CD4-positive, alpha-beta memory T cell (primary cell): ENCODE data around the gene ITPK1. TPM values are rescaled to one million over a fixed set of nuclear protein-coding genes. Genes with fewer than 3 reads are reported as not detected.

Experiments
- CTCF ChIA-PET: fragments of 350-600 bp; sonication (Branson Sonifier 250); formaldehyde crosslinking; loops from one replicate; lab custom pipeline; 2021; ENCODE audit warnings: inconsistent platforms; ENCODE audit not compliant: partially characterized antibody; lab: Charles Lee
- POLR2A ChIA-PET: fragments of 350-600 bp; sonication (Branson Sonifier 250); formaldehyde crosslinking; loops from one replicate; lab custom pipeline; 2021; ENCODE audit not compliant: partially characterized antibody; lab: Charles Lee
- DNase-seq, 5 donors: peaks; one replicate each; pipeline versions ENCODE4 v3.0.0 to v3.0.0-alpha.2; 2020 to 2022; ENCODE audit warnings: mixed read lengths in 1 of 5
- H3K27ac ChIP-seq: one replicate; pipeline ENCODE4 v1.7.0; 2013; ENCODE audit warnings: low read depth, low read length
- H3K27me3 ChIP-seq: 2 replicates; pipeline ENCODE4 v1.7.0; 2013; ENCODE audit warnings: mild to moderate bottlenecking, low read length, moderate library complexity; ENCODE audit not compliant: insufficient read depth
- H3K36me3 ChIP-seq: 2 replicates; pipeline ENCODE4 v1.7.0; 2013; ENCODE audit warnings: mild to moderate bottlenecking, low read length, moderate library complexity; ENCODE audit not compliant: insufficient read depth
- H3K4me1 ChIP-seq: 2 replicates; pipeline ENCODE4 v1.7.0; 2013; ENCODE audit warnings: mild to moderate bottlenecking, low read length, moderate library complexity; ENCODE audit not compliant: insufficient read depth
- H3K4me3 ChIP-seq, 2 donors: one replicate each; pipeline ENCODE4 v1.7.0; 2013; ENCODE audit warnings: low read length in 2 of 2, mild to moderate bottlenecking in 1 of 2
- H3K9me3 ChIP-seq, 2 donors: one replicate each; pipeline ENCODE4 v1.7.0; 2013; ENCODE audit warnings: low read length in 2 of 2, control low read depth in 1 of 2; ENCODE audit not compliant: control insufficient read depth in 1 of 2
- H3K27ac Mint-ChIP-seq, 7 donors: one replicate each; pipeline ENCODE4 v1.8.0; 2020 to 2021; ENCODE audit warnings: mixed read lengths in 7 of 7, mild to moderate bottlenecking in 6 of 7, inconsistent platforms in 3 of 7, moderate library complexity in 3 of 7
- H3K27me3 Mint-ChIP-seq, 2 donors: one replicate each; pipeline ENCODE4 v1.8.0; 2020 to 2021; ENCODE audit warnings: mixed read lengths in 2 of 2
- H3K36me3 Mint-ChIP-seq, 2 donors: one replicate each; pipeline ENCODE4 v1.8.0; 2020 to 2021; ENCODE audit warnings: mixed read lengths in 2 of 2, inconsistent platforms in 1 of 2, mild to moderate bottlenecking in 1 of 2
- H3K4me1 Mint-ChIP-seq, 4 donors: one replicate each; pipeline ENCODE4 v1.8.0; 2020 to 2021; ENCODE audit warnings: mixed read lengths in 4 of 4, mild to moderate bottlenecking in 1 of 4
- H3K4me3 Mint-ChIP-seq, 8 donors: one replicate each; pipeline ENCODE4 v1.8.0; 2020 to 2021; ENCODE audit warnings: mixed read lengths in 8 of 8, mild to moderate bottlenecking in 7 of 8, moderate library complexity in 6 of 8, inconsistent platforms in 3 of 8
- H3K9me3 Mint-ChIP-seq, 8 donors: one replicate each; pipeline ENCODE4 v1.8.0; 2020 to 2021; ENCODE audit warnings: mixed read lengths in 8 of 8, mild to moderate bottlenecking in 5 of 8, inconsistent platforms in 3 of 8, moderate library complexity in 1 of 8
- intact Hi-C: fragments of 100-400 bp; cut with micrococcal nuclease; formaldehyde crosslinking; loops from one replicate; pipeline ENCODE4 v1.15.1; 2023
- polyA plus RNA-seq, 2 donors: library from polyadenylated mRNA; unstranded; fragments of 300-500 nt; fragmentation: Illumina TruSeq; gene quantifications; one replicate each; pipeline ENCODE4 v1.2.3, GENCODE V29; 2021
- total RNA-seq, 2 experiments: library from RNA; stranded (reverse); gene quantifications; one replicate each; pipeline ENCODE4 v1.2.3, GENCODE V29; 2021

ITPK1 gene
- total and polyA plus RNA-seq, 4 experiments from 2014 or later: 12.5 to 30.0 (median 26.9) TPM

- peaks cover 4 to 14% (median 10%) of the 10 kb centered on the region in 4 donors for H3K4me1 Mint-ChIP-seq
- H3K9me3 ChIP-seq: no peaks in the 10 kb centered on the region
- H3K36me3 ChIP-seq: no peaks in the 10 kb centered on the region
- POLR2A ChIA-PET: no interaction called here
- no peak overlapping the region for H3K4me3 Mint-ChIP-seq
- no peaks in the 10 kb centered on the region for H3K27me3 Mint-ChIP-seq
- H3K27ac ChIP-seq: no peak overlapping the region
- no peak for DNase-seq
- intact Hi-C loops: no loop called here
- no peaks in the 10 kb centered on the region for H3K27me3 ChIP-seq
- H3K36me3 Mint-ChIP-seq: peaks cover 3 to 4% of the 10 kb centered on the region in 2 donors
- H3K4me1 ChIP-seq: no peaks in the 10 kb centered on the region
- H3K9me3 Mint-ChIP-seq: peaks cover 0 to 1% (median 0%) of the 10 kb centered on the region in 8 donors
- no peak overlapping the region for H3K4me3 ChIP-seq
- CTCF ChIA-PET: interaction anchor here (1.3 kb wide), 1 partner anchor 10 kb away, joined by 4 read pairs; no protein-coding TSS in a partner anchor
- H3K27ac Mint-ChIP-seq: peak overlapping the region in 1 of 7 donors; percentile 78
Measured at GRCh38 chr14:93023802-93024434, 91.8 kb downstream of the ITPK1 start.

GRCh38 chr14:93023039-93023438 is 92.7 kb downstream of the ITPK1 start:
- Mint-ChIP-seq H3K27me3 (no peaks in the 10 kb centered on the region), H3K27ac (no peak overlapping the region), H3K9me3 (peaks cover 0 to 1% (median 0%) of the 10 kb centered on the region in 8 donors), H3K4me1 (peaks cover 4 to 18% (median 11%) of the 10 kb centered on the region in 4 donors), H3K4me3 (no peak overlapping the region), H3K36me3 (peaks cover 3 to 4% of the 10 kb centered on the region in 2 donors)
- Histone ChIP-seq H3K27me3 (no peaks in the 10 kb centered on the region), H3K4me1 (no peaks in the 10 kb centered on the region), H3K9me3 (no peaks in the 10 kb centered on the region), H3K27ac (no peak overlapping the region), H3K4me3 (no peak overlapping the region), H3K36me3 (no peaks in the 10 kb centered on the region)
- POLR2A ChIA-PET: no interaction called here
- DNase-seq: no peak
- CTCF ChIA-PET: interaction anchor here (1.3 kb wide), 1 partner anchor 11 kb away, joined by 4 read pairs; no protein-coding TSS in a partner anchor
- intact Hi-C loops: no loop called here

- no peaks in the 10 kb centered on the region for H3K27me3 ChIP-seq
- POLR2A ChIA-PET: no interaction called here
- H3K36me3 ChIP-seq: peaks cover 4% of the 10 kb centered on the region
- H3K4me1 ChIP-seq: no peaks in the 10 kb centered on the region
- no peak for DNase-seq
- intact Hi-C loops: no loop called here
- H3K27ac ChIP-seq: no peak overlapping the region
- CTCF ChIA-PET: interaction anchor here (1.0 kb wide), 1 partner anchor 13 kb away, joined by 3 read pairs; no protein-coding TSS in a partner anchor
- Mint-ChIP-seq H3K9me3 (peaks cover 0 to 1% (median 0%) of the 10 kb centered on the region in 8 donors), H3K27ac (peak overlapping the region in 1 of 7 donors; percentile 70), H3K4me1 (peaks cover 8 to 31% (median 10%) of the 10 kb centered on the region in 4 donors), H3K36me3 (peaks cover 8 to 14% of the 10 kb centered on the region in 2 donors), H3K27me3 (no peaks in the 10 kb centered on the region), H3K4me3 (no peak overlapping the region)
- H3K4me3 ChIP-seq: no peak overlapping the region
- H3K9me3 ChIP-seq: no peaks in the 10 kb centered on the region
Measured at GRCh38 chr14:93019970-93020369, 95.8 kb downstream of the ITPK1 start.

GRCh38 chr14:93019367-93019843 is 96.3 kb downstream of the ITPK1 start:
- CTCF ChIA-PET: interaction anchor here (1.0 kb wide), 1 partner anchor 13 kb away, joined by 3 read pairs; no protein-coding TSS in a partner anchor
- H3K4me3 Mint-ChIP-seq: no peak overlapping the region
- H3K36me3 ChIP-seq: peaks cover 4% of the 10 kb centered on the region
- POLR2A ChIA-PET: no interaction called here
- peaks cover 0 to 1% (median 0%) of the 10 kb centered on the region in 8 donors for H3K9me3 Mint-ChIP-seq
- DNase-seq: no peak
- no peaks in the 10 kb centered on the region for H3K9me3 ChIP-seq
- H3K27me3 Mint-ChIP-seq: no peaks in the 10 kb centered on the region
- intact Hi-C loops: no loop called here
- no peaks in the 10 kb centered on the region for H3K27me3 ChIP-seq
- no peak overlapping the region for H3K4me3 ChIP-seq
- peaks cover 9 to 37% (median 12%) of the 10 kb centered on the region in 4 donors for H3K4me1 Mint-ChIP-seq
- peaks cover 12 to 18% of the 10 kb centered on the region in 2 donors for H3K36me3 Mint-ChIP-seq
- H3K27ac Mint-ChIP-seq: peak overlapping the region in 1 of 7 donors; percentile 29
- H3K27ac ChIP-seq: no peak overlapping the region
- no peaks in the 10 kb centered on the region for H3K4me1 ChIP-seq

GRCh38 chr14:93018366-93018765 is 97.4 kb downstream of the ITPK1 start:
- H3K36me3 Mint-ChIP-seq: peaks cover 12 to 18% of the 10 kb centered on the region in 2 donors
- intact Hi-C loops: no loop called here
- POLR2A ChIA-PET: no interaction called here

GRCh38 chr14:93017898-93018297 is 97.8 kb downstream of the ITPK1 start:
- peaks cover 12 to 18% of the 10 kb centered on the region in 2 donors for H3K36me3 Mint-ChIP-seq
- H3K36me3 ChIP-seq: peaks cover 4% of the 10 kb centered on the region
- no peak overlapping the region for H3K27ac Mint-ChIP-seq
- no peaks in the 10 kb centered on the region for H3K9me3 ChIP-seq
- no peak overlapping the region for H3K4me3 Mint-ChIP-seq
- DNase-seq: no peak
- H3K4me1 ChIP-seq: peaks cover 11% of the 10 kb centered on the region
- peaks cover 22 to 46% (median 23%) of the 10 kb centered on the region in 4 donors for H3K4me1 Mint-ChIP-seq
- peaks cover 0 to 1% (median 0%) of the 10 kb centered on the region in 8 donors for H3K9me3 Mint-ChIP-seq
- H3K4me3 ChIP-seq: no peak overlapping the region
- intact Hi-C loops: no loop called here
- ChIA-PET CTCF (no interaction called here), POLR2A (no interaction called here)
- H3K27me3 ChIP-seq: no peaks in the 10 kb centered on the region
- no peak overlapping the region for H3K27ac ChIP-seq
- no peaks in the 10 kb centered on the region for H3K27me3 Mint-ChIP-seq

More at GRCh38 chr14:93018366-93018765, 97.4 kb downstream of the ITPK1 start:
- Mint-ChIP-seq H3K27ac (peak overlapping the region in 1 of 7 donors; percentile 73), H3K4me3 (no peak overlapping the region), H3K27me3 (no peaks in the 10 kb centered on the region), H3K4me1 (peaks cover 18 to 41% (median 22%) of the 10 kb centered on the region in 4 donors), H3K9me3 (peaks cover 0 to 1% (median 0%) of the 10 kb centered on the region in 8 donors)
- Histone ChIP-seq H3K4me1 (peaks cover 6% of the 10 kb centered on the region), H3K4me3 (no peak overlapping the region), H3K36me3 (peaks cover 4% of the 10 kb centered on the region), H3K27me3 (no peaks in the 10 kb centered on the region), H3K27ac (no peak overlapping the region), H3K9me3 (no peaks in the 10 kb centered on the region)
- CTCF ChIA-PET: no interaction called here
- DNase-seq: no peak

- DNase-seq: no peak
- POLR2A ChIA-PET: no interaction called here
- no peaks in the 10 kb centered on the region for H3K27me3 Mint-ChIP-seq
- Histone ChIP-seq H3K4me1 (peaks cover 12% of the 10 kb centered on the region), H3K9me3 (no peaks in the 10 kb centered on the region), H3K27me3 (no peaks in the 10 kb centered on the region), H3K36me3 (peaks cover 4% of the 10 kb centered on the region), H3K27ac (no peak overlapping the region), H3K4me3 (no peak overlapping the region)
- intact Hi-C loops: no loop called here
- peaks cover 0 to 1% (median 0%) of the 10 kb centered on the region in 8 donors for H3K9me3 Mint-ChIP-seq
- peaks cover 20 to 42% (median 22%) of the 10 kb centered on the region in 4 donors for H3K4me1 Mint-ChIP-seq
- no peak overlapping the region for H3K27ac Mint-ChIP-seq
- no peak overlapping the region for H3K4me3 Mint-ChIP-seq
- peaks cover 12 to 16% of the 10 kb centered on the region in 2 donors for H3K36me3 Mint-ChIP-seq
- CTCF ChIA-PET: no interaction called here
Measured at GRCh38 chr14:93017301-93017797, 98.4 kb downstream of the ITPK1 start.
